HG03039 (cell line): ENCODE results near the gene NPHP4.
A peak's percentile ranks its signal among the peaks of the same experiment; 100 is the strongest.

Experiments
- ATAC-seq: cut with Tn5 transposase; IDR thresholded peaks from one replicate; pipeline ENCODE4 v1.9.1; 2021; ENCODE audit warnings: mild to moderate bottlenecking, moderate library complexity; ENCODE audit not compliant: unreplicated experiment

The NPHP4 gene

DNA sequence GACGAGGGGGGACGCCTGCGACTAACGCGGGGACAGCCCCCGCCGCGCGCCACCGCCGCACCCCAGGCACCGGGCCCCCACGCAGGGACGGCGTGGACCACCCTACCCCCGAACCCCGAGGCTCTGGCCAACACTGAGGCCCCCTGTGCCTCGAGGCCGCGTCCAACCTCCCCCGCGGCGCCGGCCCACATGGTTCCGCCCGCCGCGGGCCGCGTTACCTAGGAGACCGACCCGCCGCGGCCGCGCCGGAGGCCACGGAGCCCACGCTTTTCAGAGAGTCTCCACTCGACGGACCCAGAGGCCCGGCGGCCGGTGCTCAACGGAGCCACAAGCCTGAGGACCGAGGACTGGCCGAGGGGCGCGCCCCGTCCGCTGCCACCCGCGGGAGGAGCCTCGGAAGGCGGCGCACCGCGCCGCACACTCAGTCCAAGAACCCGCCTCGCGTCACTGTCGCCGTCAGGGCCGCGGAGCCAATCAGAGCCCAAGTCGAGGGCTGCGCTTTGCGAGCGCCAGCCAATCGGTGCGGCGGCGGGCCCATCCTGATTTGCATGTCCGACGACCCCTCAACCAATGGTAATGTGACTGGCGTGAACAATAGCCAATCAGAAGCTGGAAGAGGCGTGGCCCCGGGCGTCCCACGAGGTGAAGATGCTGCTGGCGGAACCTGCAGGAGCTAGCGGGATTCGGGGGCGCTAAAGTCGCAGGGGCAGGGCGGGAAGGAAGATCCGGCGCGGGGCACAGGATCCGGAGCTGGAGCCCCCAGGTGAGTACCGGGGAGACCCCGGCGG is at the start of gene NPHP4:
TSS of gene NPHP4 (minus strand) at position 400 of the 788 bp plus-strand sequence. CDS start 6,136 bp downstream, outside the sequence.
- peak; percentile 89 for ATAC-seq

DNA sequence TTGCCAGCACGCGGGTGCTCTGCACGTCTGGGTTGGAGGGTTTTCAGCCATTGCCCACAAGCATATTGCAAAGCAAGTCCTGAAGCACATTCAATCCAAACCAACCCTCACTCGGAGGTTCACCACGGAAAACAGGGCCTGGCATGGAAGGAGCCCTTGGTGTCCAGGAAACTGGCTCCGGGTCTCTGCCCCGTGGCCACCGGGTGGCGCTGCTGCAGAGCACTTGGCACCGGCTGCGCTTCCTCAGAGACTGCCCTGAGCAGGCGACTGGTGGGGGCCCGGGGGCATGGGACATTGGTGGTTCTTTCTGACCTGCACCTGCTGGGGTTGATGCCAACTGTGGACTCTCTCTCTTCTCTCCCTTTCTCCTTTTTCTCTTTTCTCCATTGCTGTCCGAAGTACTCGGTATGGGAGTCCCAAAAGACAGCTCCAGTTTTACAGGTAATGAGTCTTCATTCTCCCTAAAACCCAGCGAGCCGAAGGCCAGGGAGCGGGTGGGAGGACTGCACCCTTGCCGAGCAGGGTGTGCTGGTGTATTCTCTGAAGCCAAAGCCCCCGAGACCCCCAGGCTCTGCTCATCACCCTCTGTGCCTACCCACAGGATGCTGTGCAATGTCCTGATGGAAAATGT is 49.3 kb upstream of the NPHP4 start:
- ATAC-seq, result no peak

- no peak for ATAC-seq
Observed at GRCh38 chr1:6040861-6041415, 48.7 kb upstream of the NPHP4 start.

- ATAC-seq, result no peak
Observed at GRCh38 chr1:6040444-6040843, 48.2 kb upstream of the NPHP4 start.

DNA sequence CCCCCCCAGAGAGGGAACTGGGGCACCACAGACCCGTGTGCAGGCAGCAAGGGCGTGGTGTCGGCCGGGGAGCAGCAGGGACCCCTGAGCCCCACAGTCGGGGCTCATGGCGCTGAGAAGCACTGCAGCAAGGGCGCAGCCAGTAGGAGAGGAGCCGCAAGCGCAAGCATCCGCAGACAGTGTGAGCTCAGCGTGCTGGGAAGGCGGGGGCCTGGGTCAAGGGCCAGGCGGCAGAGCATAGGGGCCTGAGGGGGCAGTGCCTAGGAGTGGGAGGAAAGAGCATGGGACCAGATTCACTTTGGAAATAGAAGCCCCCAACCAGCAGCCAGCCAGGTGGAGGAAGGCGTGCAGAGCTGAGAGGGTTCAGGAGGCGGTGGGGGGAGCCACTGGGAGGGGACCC is 46.8 kb upstream of the NPHP4 start:
- no peak for ATAC-seq

- no peak for ATAC-seq
Observed at GRCh38 chr1:6038603-6039002, 46.4 kb upstream of the NPHP4 start.

- ATAC-seq, result no peak
Observed at GRCh38 chr1:6037338-6037762, 45.1 kb upstream of the NPHP4 start.

- no peak for ATAC-seq
Observed at GRCh38 chr1:6035719-6036118, 43.5 kb upstream of the NPHP4 start.

DNA sequence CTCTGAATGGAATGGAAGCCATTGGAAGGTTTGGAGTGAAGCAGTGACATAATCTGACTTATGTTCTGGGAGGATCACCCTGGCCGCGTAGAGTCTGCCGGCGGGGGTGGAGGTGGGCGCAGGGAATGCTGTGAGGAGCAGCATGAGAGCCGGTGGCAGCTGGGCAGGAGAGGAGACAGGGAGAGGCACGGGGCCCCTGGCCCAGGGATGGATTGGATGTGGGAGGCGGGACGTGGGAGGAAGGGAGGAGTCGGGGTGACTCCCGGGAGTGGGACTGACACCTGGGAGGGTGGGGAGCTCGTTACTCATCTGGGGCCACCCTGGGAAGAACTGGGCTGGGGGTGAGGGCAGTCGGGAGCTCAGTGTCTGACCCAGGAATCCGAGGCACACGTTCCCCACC is 43.1 kb upstream of the NPHP4 start:
- ATAC-seq, result no peak

DNA sequence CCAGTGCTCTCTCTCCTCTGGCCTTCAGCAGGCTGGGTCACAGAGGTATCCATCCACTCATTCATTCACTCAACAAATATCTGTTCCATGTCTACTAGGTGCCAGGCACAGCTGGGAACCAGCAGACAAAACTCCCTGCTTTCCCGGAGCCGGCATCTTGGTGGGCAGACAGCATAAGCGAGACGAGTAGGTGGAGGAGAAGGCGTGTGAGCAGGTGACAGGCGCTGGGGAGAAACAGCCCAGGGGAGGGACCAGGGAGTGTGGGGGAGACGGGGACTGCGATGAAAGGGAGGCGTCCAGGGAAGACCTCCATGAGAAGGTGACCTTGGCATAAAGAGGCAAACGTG is 42.5 kb upstream of the NPHP4 start:
- ATAC-seq, result no peak

DNA sequence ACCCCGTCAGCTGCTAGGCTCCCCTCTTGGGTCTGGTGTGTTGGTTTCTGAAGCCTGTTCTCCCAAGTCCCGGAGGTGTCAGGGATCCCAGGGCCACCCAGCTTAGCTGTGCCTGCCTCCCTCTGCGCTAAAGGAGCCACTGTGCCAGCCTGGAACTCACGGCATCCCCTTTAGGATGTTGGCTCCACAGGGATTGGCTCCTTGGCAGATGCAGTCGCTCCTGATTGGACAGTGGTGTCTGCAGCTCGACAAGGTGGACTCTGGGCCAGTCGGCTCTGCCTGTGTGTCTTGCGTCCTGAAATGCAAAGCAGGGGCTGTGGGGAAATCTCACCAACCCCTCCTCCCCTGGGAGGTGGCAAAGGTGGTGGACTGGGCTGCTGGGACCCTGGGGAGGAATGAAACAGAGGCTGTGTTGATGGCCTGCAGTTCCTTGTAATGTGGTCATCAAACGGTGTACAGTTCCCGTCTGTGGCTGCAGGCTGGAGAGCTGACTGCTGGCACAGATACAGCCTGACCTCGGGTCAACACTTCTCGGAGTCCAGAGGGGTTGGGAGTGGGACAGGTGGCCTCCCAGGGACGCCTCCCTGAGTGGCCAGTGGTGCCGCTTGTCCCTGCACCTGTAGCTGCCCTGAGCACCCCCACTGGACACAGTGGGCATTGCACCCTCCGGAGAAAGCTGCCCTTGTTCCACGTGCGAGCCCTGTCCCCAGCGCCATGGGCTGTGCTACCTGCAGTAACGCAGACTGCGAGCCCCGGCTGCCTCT is 41.9 kb upstream of the NPHP4 start:
- ATAC-seq, result no peak

DNA sequence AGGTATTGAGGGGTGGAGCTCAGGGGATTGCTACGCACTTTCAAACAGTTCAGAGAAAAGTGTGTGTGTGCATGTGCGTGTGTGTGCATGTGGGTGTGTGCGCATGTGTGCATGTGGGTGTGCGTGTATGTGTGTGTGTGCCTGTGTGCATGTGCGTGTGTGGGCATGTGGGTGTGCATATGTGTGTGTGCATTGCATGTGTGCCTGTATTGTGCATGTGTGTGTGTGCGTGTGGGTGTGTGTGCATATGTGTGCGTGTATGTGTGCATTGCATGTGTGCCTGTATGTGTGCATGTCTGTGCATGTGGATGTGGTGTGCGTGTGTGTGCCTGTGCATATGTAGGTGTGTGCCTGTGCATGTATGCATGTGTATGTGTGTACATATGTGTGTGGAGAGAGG is 40.9 kb upstream of the NPHP4 start:
- no peak for ATAC-seq

GRCh38 chr1:6030547-6031261 is 38.5 kb upstream of the NPHP4 start:
- ATAC-seq, result no peak

DNA sequence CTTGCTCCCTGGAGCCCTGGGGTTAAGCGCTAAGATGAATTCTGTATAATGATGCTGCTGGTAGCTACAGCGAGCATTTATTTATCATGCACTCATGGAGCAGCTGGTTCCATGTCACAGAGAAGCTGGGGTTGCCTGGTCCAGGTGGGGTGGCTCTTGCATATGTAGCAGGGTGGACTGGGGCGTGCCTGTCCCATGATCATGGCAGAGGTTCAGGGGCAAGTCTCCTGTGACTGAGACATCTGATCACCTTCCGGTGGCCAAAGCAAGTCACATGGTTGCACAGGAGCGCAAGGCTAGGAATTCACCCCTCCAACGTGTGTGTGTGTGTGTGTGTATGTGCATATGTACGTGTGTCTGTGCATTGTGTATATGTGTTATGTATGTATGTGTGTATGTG is 37.9 kb upstream of the NPHP4 start:
- no peak for ATAC-seq

- ATAC-seq, result no peak
Observed at GRCh38 chr1:6029351-6029750, 37.1 kb upstream of the NPHP4 start.

DNA sequence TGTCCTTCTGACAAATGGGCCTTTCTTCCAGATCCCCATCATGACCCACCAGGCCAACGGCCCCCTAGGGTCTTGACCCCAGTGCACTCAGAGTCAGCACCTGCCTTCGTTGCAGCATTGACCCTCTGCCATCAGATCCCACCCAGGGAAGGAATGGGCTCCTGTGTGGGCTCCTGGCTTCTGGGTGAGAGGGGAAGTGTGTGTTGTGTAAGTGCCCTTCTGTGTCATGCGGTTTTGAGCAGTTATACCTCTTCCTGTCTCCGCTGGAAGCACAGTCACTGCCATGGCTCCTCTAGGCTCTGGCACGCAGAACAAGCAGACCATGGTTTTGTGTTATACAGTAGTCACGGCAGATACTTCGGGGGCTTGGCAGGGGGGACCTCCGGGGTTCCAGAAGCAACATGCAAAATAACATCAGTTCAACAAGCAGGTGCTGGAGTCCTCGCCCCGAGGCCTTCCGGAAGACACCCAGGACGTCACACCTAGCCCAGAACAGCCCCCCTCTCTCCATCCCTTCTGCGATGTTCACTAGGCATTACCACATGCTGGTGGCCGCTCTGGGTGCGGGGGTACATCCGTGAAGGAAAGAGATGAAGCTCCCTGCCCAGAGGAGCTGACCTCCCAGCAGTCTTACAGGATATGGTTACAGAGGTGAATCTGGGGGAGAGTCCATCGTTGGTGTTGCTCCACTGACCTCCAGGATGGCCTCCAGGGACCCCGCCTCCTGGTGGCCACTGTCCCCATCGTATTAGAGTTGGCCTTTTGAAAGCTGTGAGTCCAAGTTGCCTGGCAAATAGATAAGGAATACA is 36.0 kb upstream of the NPHP4 start:
- no peak for ATAC-seq

DNA sequence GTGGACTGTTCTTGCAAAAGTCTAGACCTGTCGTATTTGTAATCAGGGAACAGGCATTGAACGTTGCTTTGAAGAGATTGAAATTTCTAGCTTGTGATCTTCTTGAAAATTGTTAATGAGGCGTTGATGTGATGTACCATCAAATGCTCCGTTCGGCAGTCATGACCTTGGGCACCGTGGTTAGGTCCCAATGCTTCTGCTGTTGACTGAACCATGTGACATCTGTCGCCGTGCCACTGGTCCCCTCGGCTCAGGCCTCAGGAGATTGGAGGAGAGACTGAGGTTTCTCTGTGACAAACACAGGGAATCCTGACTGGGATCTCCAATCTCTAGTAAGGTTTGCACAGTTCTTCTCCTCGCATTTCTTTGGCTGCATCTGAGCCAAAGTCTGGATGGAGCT is 35.4 kb upstream of the NPHP4 start:
- no peak for ATAC-seq

GRCh38 chr1:6026095-6026809 is 34.0 kb upstream of the NPHP4 start:
- ATAC-seq, result peak; percentile 83

DNA sequence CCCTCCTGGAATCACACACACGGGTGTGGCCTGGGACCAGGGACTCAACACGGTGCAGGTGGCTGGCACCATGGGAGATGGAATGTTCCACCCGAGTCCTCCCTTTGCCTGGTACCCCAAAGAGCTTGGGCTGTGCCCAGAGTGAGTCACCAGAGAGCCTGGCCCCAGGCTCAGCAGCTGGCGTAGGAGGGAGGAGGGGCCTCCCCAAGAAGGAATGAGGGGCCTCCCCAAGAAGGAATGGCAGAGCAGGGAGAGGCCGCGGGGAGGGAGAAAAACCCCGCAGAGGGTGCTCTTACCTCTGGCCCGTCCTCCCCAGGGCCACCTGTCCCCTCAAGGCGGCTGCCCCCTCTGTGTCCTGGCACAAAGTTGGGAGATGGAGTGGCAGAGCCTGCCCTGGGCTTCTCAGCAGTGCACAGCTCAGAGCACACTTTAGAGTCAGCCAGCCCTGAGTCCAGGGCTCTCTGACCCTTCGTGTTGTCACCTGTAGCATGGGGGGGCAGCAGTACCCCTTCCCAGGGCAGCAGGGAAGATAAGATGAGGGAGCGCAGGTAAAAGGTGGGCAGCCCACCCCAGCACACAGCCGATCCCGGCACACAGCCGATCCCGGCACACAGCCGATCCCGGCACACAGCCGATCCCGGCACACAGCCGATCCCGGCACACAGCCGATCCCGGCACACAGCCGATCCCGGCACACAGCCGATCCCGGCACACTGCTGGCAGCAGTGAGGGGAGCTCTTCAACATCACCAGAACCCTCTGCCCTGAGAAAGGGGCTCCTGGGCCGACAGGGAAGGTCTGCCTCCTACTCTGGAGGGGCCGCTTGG is 33.3 kb upstream of the NPHP4 start:
- no peak for ATAC-seq
